ENCODE results near the gene PNLIPRP2. TPM values are rescaled to one million over a fixed set of nuclear protein-coding genes. Genes with fewer than 3 reads are reported as not detected.

PNLIPRP2 gene
- total and polyA plus RNA-seq, 2 of the 8 experiments (the other 6 are each of a cell fraction or from before 2014, with no cell fraction given), result 0.11 TPM; not detected in 1

GRCh38 chr10:116590590-116591444, 29.9 kb upstream of the PNLIPRP2 start, which contains the start of gene PNLIPRP1 (continued):
- no peak for TF ChIP-seq CHD7 (IDR thresholded peaks at IDR 0.05; ENCODE audit: insufficient replicate concordance, low read length)
